ENCODE measurements around the gene NEFH.

GRCh38 chr22:29518427-29518826 is 38.4 kb downstream of the NEFH start:
- TF ChIP-seq CTCF (IDR thresholded peaks at IDR 0.05), result no peak
- TF ChIP-seq POLR2A (IDR thresholded peaks at IDR 0.05; ENCODE audit: low read length), result no peak
- TF ChIP-seq MAX (IDR thresholded peaks at IDR 0.05), result no peak
- no peak for TF ChIP-seq CEBPB (IDR thresholded peaks at IDR 0.05)

All from A549 (cell line).